GM23338 (cell line): ENCODE results near the gene DLGAP3. TPM values are rescaled to one million over a fixed set of nuclear protein-coding genes. Genes with fewer than 3 reads are reported as not detected.

ENCODE experiments used
- ATAC-seq: fragments of 200-7000 bp; cut with Tn5 transposase; 3 replicates; pipeline ENCODE4 v1.9.1; 2020
- DNase-seq: peaks from one replicate; pipeline ENCODE4 v3.0.0-alpha.2; 2015; ENCODE audit warnings: low spot score
- H2AFZ ChIP-seq: fragments of 200-600 bp; sonication (generic); 2 replicates; pipeline ENCODE4 v1.8.0; 2016; ENCODE audit warnings: antibody characterized with exemption, mild to moderate bottlenecking, moderate library complexity
- H3F3A ChIP-seq: fragments of 200-600 bp; sonication (generic); replicated peaks from 2 replicates; pipeline ENCODE4 v1.8.0; 2017; ENCODE audit warnings: antibody characterized with exemption, mixed run types, low read depth
- H3K27ac ChIP-seq: fragments of 200-600 bp; sonication (generic); 2 replicates; pipeline ENCODE4 v1.6.1; 2016; ENCODE audit warnings: low read depth
- H3K27me3 ChIP-seq: fragments of 200-600 bp; sonication (generic); 2 replicates; pipeline ENCODE4 v1.8.0; 2016; ENCODE audit warnings: mild to moderate bottlenecking, mixed run types, moderate library complexity; ENCODE audit not compliant: insufficient read depth
- H3K36me3 ChIP-seq: fragments of 200-600 bp; sonication (generic); 2 replicates; pipeline ENCODE4 v1.8.0; 2016; ENCODE audit warnings: mild to moderate bottlenecking; ENCODE audit not compliant: insufficient read depth
- H3K4me1 ChIP-seq: fragments of 200-600 bp; sonication (generic); 2 replicates; pipeline ENCODE4 v1.8.0; 2016; ENCODE audit warnings: mild to moderate bottlenecking, moderate library complexity; ENCODE audit not compliant: insufficient read depth
- H3K4me2 ChIP-seq: fragments of 200-600 bp; sonication (generic); 2 replicates; pipeline ENCODE4 v1.7.1; 2017; ENCODE audit warnings: mixed run types
- H3K4me3 ChIP-seq: fragments of 200-600 bp; sonication (generic); 2 replicates; pipeline ENCODE4 v1.6.1; 2016; ENCODE audit warnings: mixed run types
- H3K79me2 ChIP-seq: fragments of 200-600 bp; sonication (generic); replicated peaks from 2 replicates; pipeline ENCODE4 v1.8.0; 2017; ENCODE audit warnings: mild to moderate bottlenecking; ENCODE audit not compliant: insufficient read depth
- H3K9me2 ChIP-seq: fragments of 200-600 bp; sonication (generic); 2 replicates; pipeline ENCODE4 v1.8.0; 2017; ENCODE audit not compliant: insufficient read depth
- H4K20me1 ChIP-seq: fragments of 200-600 bp; sonication (generic); replicated peaks from 2 replicates; pipeline ENCODE4 v1.8.0; 2017; ENCODE audit warnings: mild to moderate bottlenecking; ENCODE audit not compliant: insufficient read depth
- H3K27ac Mint-ChIP-seq: 2 replicates; pipeline ENCODE4 v1.8.0; 2020; ENCODE audit warnings: inconsistent platforms, mild to moderate bottlenecking, moderate library complexity, mixed read lengths
- H3K27me3 Mint-ChIP-seq: 3 replicates; pipeline ENCODE4 v1.8.0; 2022; ENCODE audit warnings: low read depth, mild to moderate bottlenecking, moderate library complexity, mixed read lengths, inconsistent platforms; ENCODE audit not compliant: insufficient read depth, poor library complexity
- H3K36me3 Mint-ChIP-seq: 3 replicates; pipeline ENCODE4 v1.8.0; 2021; ENCODE audit warnings: low read depth, mild to moderate bottlenecking, inconsistent platforms, moderate library complexity, mixed read lengths
- H3K4me1 Mint-ChIP-seq: 3 replicates; pipeline ENCODE4 v1.8.0; 2020; ENCODE audit warnings: mild to moderate bottlenecking, inconsistent platforms, mixed read lengths
- H3K4me3 Mint-ChIP-seq: 3 replicates; pipeline ENCODE4 v1.8.0; 2021; ENCODE audit warnings: moderate library complexity, mild to moderate bottlenecking, inconsistent platforms, mixed read lengths
- H3K9me3 Mint-ChIP-seq: 3 replicates; pipeline ENCODE4 v1.8.0; 2020; ENCODE audit warnings: moderate library complexity, mild to moderate bottlenecking, inconsistent platforms, mixed read lengths
- CREB1 ChIP-seq: fragments of 250-450 bp; sonication (Bioruptor Pico); IDR thresholded peaks from 2 replicates; pipeline ENCODE4 v1.5.0; 2020; ENCODE audit warnings: low read depth, mild to moderate bottlenecking, moderate library complexity
- CTCF ChIP-seq, 2 experiments: fragments of 200-600 bp in 1 of 2; sonication (generic) in 1 of 2; conservative IDR thresholded peaks; 2 replicates each; pipeline versions ENCODE4 v1.5.1 to v1.6.1; 2016 to 2017; ENCODE audit warnings: antibody characterized with exemption in 2 of 2, low read depth in 2 of 2, mild to moderate bottlenecking in 2 of 2, moderate library complexity in 1 of 2
- ETS1 ChIP-seq: IDR thresholded peaks from 2 replicates; pipeline ENCODE4 v1.6.1; 2016; ENCODE audit warnings: antibody characterized with exemption
- EZH2 ChIP-seq: fragments of 200-600 bp; sonication (generic); IDR thresholded peaks from one replicate; pipeline ENCODE4 v1.8.0; 2017; ENCODE audit warnings: antibody characterized with exemption, mild to moderate bottlenecking, low read depth; ENCODE audit not compliant: unreplicated experiment
- EZH2phosphoT487 ChIP-seq: fragments of 200-600 bp; sonication (generic); IDR thresholded peaks from one replicate; pipeline ENCODE4 v1.8.1; 2018; ENCODE audit warnings: antibody characterized with exemption; ENCODE audit not compliant: unreplicated experiment
- JUNB ChIP-seq: IDR thresholded peaks from one replicate; pipeline ENCODE4 v1.6.1; 2016; ENCODE audit warnings: antibody characterized with exemption; ENCODE audit not compliant: unreplicated experiment
- NANOG ChIP-seq: IDR thresholded peaks from 2 replicates; pipeline ENCODE4 v1.6.1; 2016; ENCODE audit warnings: antibody characterized with exemption, borderline replicate concordance
- ZNF114 ChIP-seq: fragments of 250-450 bp; sonication (Bioruptor Pico); IDR thresholded peaks from 2 replicates; pipeline ENCODE4 v1.5.0; 2020; ENCODE audit warnings: mild to moderate bottlenecking, moderate library complexity
- ZNF462 ChIP-seq: fragments of 250-450 bp; sonication (Bioruptor Pico); IDR thresholded peaks from 2 replicates; pipeline ENCODE4 v1.5.0; 2020; ENCODE audit warnings: mild to moderate bottlenecking, moderate library complexity
- polyA plus RNA-seq: library from polyadenylated mRNA; unstranded; fragments of >200 nt; fragmentation: Nextera tagmentation; extraction: Ambion mirVana; gene quantifications from 2 replicates; pipeline ENCODE4 v1.2.1, GENCODE V29; 2016
- total RNA-seq: library from RNA; depleted of rRNA; stranded (reverse); fragments of >200 nt; shearing (Covaris generic); gene quantifications from 2 replicates; pipeline ENCODE4 v1.2.3, GENCODE V29; 2014

Gene DLGAP3
- total and polyA plus RNA-seq, 2 experiments from 2014 or later: 7.1 to 13.7 TPM

- Histone ChIP-seq H3K27ac (no peak overlapping the region), H4K20me1 (no peaks in the 10 kb centered on the region), H3K27me3 (no peaks in the 10 kb centered on the region), H3F3A (no peaks in the 10 kb centered on the region), H3K79me2 (no peaks in the 10 kb centered on the region), H3K4me1 (no peaks in the 10 kb centered on the region), H3K4me3 (no peak overlapping the region), H2AFZ (no peak overlapping the region), H3K36me3 (no peaks in the 10 kb centered on the region), H3K9me2 (no peaks in the 10 kb centered on the region), H3K4me2 (no peak overlapping the region)
- Mint-ChIP-seq H3K4me1 (peaks cover 9% of the 10 kb centered on the region; the same call in 2 of the 3 replicates), H3K27ac (no peak overlapping the region), H3K27me3 (peaks cover 3% of the 10 kb centered on the region), H3K9me3 (no peaks in the 10 kb centered on the region), H3K4me3 (no peak overlapping the region; the same call in 2 of the 3 replicates), H3K36me3 (no peaks in the 10 kb centered on the region; the same call in 2 of the 3 replicates)
- TF ChIP-seq NANOG (no peak), JUNB (no peak)
- ATAC-seq (no peak), DNase-seq (no peak)
These were observed 28.5 kb downstream of the DLGAP3 start for GRCh38 chr1:34900775-34901502.

- Histone ChIP-seq H3K4me3 (no peak overlapping the region), H3K4me1 (no peaks in the 10 kb centered on the region), H3K27me3 (no peaks in the 10 kb centered on the region), H3K27ac (no peak overlapping the region), H3K4me2 (no peak overlapping the region), H3F3A (no peaks in the 10 kb centered on the region), H4K20me1 (no peaks in the 10 kb centered on the region), H3K9me2 (no peaks in the 10 kb centered on the region), H3K79me2 (no peaks in the 10 kb centered on the region), H2AFZ (no peak overlapping the region), H3K36me3 (no peaks in the 10 kb centered on the region)
- ATAC-seq (no peak), DNase-seq (no peak)
- Mint-ChIP-seq H3K4me1 (peaks cover 9% of the 10 kb centered on the region; the same call in 2 of the 3 replicates), H3K9me3 (no peaks in the 10 kb centered on the region), H3K4me3 (no peak overlapping the region), H3K27ac (no peak overlapping the region), H3K27me3 (peaks cover 3% of the 10 kb centered on the region), H3K36me3 (no peaks in the 10 kb centered on the region; the same call in 2 of the 3 replicates)
- TF ChIP-seq ZNF462 (CRISPR knock-in tag): no peak
- no peak for TF ChIP-seq JUNB
- TF ChIP-seq ZNF114: no peak
- TF ChIP-seq CREB1: no peak
- TF ChIP-seq ETS1: no peak
- TF ChIP-seq CTCF (conservative IDR thresholded peaks at IDR 0.05; ENCODE audit: low read depth in 2 of 2): no peak
- no peak for TF ChIP-seq EZH2
- no peak for TF ChIP-seq EZH2phosphoT487
- TF ChIP-seq NANOG: no peak
These were observed 29.5 kb downstream of the DLGAP3 start for GRCh38 chr1:34899906-34900305.
